Esophagus squamous epithelium (tissue), 4 donors: ENCODE data around the gene EOLA2.

Experiments
- POLR2A ChIP-seq, 4 donors: fragments of 450-650 bp; IDR thresholded peaks; one replicate each; pipeline ENCODE4 v1.6.1; 2017; ENCODE audit warnings: antibody characterized with exemption in 4 of 4, mild to moderate bottlenecking in 4 of 4, moderate library complexity in 3 of 4
- TF ChIP-seq, protein P1 (sequence below), 6 experiments: fragments of 450-650 bp in 4 of 6; fragments of 200-600 bp in 2 of 6; sonication (generic) in 2 of 6; IDR thresholded peaks; one replicate each; pipeline ENCODE4 v1.5.1; 2016 to 2019; ENCODE audit warnings: antibody characterized with exemption in 6 of 6, mild to moderate bottlenecking in 4 of 6, moderate library complexity in 4 of 6

- TF ChIP-seq, protein P1, sequence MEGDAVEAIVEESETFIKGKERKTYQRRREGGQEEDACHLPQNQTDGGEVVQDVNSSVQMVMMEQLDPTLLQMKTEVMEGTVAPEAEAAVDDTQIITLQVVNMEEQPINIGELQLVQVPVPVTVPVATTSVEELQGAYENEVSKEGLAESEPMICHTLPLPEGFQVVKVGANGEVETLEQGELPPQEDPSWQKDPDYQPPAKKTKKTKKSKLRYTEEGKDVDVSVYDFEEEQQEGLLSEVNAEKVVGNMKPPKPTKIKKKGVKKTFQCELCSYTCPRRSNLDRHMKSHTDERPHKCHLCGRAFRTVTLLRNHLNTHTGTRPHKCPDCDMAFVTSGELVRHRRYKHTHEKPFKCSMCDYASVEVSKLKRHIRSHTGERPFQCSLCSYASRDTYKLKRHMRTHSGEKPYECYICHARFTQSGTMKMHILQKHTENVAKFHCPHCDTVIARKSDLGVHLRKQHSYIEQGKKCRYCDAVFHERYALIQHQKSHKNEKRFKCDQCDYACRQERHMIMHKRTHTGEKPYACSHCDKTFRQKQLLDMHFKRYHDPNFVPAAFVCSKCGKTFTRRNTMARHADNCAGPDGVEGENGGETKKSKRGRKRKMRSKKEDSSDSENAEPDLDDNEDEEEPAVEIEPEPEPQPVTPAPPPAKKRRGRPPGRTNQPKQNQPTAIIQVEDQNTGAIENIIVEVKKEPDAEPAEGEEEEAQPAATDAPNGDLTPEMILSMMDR (IDR thresholded peaks at IDR 0.05) = no peak
- no peak for TF ChIP-seq POLR2A (IDR thresholded peaks at IDR 0.05)
Measured at GRCh38 chrX:149962010-149962409, 23.7 kb upstream of the EOLA2 start.
